CD4-positive, alpha-beta T cell treated with Interferon gamma for 1 hour (primary cell): ENCODE data around the gene STARD3.

Experiments used
- DNase-seq: peaks from one replicate; pipeline ENCODE4 v3.0.0-alpha.2; 2020

Gene STARD3

GRCh38 chr17:39604911-39605491 lies 31.9 kb upstream of the STARD3 start:
- DNase-seq: no peak

DNA sequence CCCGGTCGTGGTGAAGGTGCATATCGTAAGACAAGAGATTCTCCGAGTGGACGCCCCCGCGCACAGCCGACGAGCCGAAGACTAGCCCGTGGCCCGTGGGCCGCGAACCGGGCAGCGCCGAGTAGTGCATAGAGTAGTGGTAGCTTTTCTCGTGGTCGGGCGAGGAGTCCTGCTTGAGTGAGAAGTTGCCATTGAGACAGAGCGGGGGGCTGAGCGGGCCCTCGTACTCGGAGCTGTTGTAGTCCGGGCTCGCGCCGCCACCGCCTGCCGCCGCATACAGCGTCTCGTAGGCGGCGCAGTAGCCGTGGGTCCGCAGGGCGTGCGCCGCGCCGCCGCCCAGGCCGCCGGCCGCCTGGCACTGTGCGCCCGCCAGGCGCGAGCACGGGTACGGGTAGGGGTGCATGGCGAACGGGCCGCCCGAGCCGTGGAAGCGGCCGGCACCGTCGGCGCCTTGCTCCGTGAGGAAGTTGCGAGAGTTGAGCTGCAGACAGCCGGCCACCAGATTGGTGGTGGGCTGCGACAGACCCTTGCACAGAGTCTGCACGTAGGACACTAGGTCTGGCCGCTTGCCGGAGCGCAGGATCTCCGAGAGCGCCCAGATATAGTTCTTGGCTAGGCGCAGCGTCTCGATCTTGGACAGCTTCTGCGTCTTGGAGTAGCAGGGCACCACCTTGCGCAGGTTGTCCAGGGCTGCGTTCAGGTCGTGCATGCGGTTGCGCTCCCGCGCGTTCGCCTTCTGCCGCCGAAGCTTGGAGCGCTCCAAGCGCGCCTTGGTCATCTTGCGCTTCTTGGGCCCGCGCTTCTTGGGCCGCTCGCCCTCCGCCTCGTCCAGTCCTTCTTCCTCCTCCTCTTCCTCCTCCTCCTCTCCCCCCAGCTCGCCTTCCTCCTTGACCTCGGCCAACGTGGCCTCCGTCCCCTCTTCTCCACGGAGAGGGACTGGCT lies 31.2 kb upstream of the STARD3 start:
- DNase-seq: no peak

DNA sequence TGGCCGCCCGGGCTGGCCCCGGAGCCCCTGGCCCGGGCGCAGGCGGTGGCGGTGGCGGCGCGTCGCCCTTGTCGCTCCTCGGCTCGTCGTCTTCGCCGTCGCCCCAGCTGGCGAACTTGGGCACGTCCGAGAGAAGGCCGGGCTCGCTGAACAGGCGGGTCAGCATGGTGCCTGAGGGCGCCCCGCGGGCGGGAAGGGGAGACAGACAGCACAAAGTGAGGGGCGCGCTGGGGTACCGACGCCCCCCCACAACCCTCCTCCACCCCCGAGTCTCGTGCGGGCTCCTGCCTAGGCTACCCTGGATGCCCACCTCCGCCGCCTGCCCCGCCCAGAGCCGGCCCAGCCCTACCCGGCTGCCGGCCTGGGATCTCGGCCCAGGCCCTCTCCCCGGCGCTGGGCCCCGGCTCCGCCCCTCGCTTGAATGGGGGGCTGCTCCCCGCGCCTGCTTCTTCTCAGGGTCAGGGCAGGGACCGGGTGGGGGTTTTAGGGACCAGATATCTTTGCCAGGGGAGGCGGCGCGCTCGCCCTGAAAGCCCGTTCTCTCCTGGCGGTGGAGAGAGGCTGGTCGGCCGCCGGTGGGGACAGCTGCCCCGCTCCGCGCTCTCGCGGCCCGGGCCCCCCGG lies 30.4 kb upstream of the STARD3 start:
- DNase-seq: no peak

DNA sequence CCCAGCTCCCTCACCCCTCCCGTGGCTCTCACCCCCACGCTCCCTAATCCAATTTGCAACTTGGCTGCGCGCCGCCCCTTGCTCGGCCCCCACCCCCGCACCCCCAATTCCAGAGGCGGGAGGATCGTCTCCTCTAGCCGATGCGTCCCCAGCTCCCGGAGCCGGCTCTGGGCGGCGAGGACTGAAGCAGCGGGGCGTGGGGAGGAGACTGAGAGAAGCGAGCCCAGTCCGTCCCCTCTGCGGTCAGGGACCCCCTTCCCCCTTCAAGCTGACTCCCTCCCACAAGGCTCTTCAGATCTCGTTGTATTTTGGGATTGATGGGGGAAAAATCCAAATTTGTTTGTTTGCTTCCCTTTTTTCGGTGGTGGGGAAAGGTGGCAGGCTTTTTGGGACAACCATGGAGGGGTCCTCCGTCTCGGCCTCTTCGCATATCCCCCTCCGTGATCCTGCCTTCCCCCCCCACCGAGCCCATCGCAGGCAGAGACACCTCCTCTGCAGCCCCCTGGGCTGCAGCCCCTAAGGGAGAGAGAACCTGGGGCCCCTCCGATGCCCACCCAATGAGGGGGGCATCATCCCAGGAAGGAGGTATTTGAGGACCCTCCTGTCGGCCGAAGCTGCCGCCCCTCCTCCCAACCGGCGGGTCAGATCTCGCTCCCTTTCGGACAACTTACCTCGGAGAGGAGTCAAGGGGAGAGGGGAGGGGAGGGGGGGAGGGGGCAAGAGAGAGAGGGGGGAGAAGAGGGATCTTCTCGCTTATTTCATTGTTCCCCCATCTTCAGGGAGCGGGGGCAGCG lies 29.7 kb upstream of the STARD3 start:
- no peak for DNase-seq

DNA sequence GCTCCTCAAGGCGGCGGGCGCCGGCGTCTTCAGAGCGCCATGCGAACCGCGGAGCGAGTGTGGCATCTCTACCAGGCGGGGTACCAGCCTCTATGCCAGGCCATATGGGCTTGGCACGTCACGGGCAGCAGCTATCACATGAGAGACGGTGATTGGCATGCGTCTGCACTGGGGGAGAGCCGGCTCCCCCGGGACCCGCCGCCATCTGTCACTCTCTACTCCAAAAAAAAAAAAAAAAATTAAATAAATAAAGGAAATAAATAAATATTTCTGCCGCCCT lies 29.2 kb upstream of the STARD3 start, which contains the start of gene NEUROD2:
Gene NEUROD2 (minus strand): TSS at position 70 of the 280 bp plus-strand sequence. CDS start 1,321 bp downstream, outside the sequence.
- no peak for DNase-seq

- DNase-seq: no peak
Observed at GRCh38 chr17:39608142-39608981, 28.6 kb upstream of the STARD3 start.

DNA sequence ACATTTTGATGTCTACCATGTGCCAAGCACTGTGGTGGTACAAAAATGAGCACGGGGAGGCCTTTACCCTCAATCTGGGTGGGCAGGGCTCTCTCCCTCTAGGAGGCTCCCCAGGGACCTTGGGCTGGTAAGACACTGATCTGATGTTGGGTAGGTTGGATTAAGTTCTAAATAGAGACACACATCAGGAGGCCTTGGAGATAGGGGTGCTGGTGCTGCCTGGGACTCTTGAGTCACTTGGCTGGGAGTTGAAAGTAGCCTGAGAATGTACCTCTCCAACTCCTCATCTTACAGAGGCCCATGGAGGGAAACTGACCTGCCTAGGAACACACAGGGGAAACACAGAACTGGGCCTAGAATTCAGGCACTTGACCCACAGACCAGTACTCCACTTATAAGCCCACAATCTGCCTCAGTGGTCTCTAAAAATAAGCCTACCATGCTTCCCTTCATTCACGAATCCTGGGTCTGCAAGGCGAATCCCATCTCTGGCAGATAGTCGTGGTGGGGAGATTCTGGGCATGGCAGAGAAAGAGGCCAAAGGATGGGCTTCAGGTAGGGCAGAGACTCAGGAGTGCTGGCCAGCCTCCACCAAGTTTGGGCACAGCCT lies 27.4 kb upstream of the STARD3 start:
- no peak for DNase-seq

GRCh38 chr17:39611401-39612112 lies 25.4 kb upstream of the STARD3 start:
- DNase-seq: no peak

GRCh38 chr17:39612291-39612894 lies 24.6 kb upstream of the STARD3 start:
- no peak for DNase-seq

GRCh38 chr17:39612935-39613464 lies 23.9 kb upstream of the STARD3 start:
- DNase-seq: no peak

DNA sequence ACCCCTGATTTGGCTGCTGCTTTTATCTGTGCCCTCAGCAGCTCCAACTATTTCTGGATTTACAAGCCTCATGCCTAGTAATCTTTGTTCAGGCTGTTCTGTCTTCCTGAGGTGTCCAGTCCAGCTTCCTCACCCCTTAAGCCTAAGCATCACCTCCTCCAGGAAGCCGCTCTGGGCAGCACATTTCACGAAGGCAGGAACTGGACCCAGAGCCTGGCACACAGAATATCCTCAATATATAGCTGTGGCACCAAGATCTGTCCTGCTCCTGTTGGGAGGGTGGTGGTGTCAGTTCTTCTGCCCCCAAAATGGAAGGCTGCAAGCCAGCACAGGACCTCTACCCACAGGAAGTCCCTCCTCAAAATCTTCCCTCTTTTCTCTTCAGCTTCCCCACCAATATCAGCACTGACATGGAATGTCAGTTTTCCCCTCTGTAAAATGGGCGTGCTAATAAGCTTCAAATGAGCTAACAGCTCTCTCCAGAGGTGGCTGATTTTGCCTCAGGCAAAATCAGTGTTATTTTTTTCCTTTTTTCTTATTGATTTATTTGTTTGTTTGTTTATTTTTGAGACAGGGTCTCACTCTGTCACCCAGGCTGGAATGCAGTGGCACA lies 22.3 kb upstream of the STARD3 start:
- DNase-seq: no peak

DNA sequence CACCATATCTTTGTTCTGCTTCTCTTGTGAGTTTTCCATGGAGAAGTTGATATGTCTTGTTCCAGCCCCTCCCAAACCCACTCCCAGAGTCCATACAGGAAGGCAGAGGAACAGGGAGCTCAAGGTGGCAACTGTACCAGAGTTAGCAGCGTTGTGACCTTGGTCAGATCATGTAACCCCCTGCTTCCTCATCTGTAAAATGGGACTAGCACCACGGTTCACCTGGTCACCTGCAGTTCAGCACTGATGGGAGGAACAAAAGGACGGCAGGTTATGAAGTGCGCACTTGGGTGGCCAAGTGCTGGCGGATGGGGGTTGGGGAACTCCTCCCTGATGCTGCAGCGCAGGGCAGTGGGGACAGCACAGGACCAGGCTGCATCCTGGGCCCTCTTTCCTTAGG lies 21.5 kb upstream of the STARD3 start:
- DNase-seq: no peak

GRCh38 chr17:39617100-39617445 lies 19.9 kb upstream of the STARD3 start:
- DNase-seq: no peak

DNA sequence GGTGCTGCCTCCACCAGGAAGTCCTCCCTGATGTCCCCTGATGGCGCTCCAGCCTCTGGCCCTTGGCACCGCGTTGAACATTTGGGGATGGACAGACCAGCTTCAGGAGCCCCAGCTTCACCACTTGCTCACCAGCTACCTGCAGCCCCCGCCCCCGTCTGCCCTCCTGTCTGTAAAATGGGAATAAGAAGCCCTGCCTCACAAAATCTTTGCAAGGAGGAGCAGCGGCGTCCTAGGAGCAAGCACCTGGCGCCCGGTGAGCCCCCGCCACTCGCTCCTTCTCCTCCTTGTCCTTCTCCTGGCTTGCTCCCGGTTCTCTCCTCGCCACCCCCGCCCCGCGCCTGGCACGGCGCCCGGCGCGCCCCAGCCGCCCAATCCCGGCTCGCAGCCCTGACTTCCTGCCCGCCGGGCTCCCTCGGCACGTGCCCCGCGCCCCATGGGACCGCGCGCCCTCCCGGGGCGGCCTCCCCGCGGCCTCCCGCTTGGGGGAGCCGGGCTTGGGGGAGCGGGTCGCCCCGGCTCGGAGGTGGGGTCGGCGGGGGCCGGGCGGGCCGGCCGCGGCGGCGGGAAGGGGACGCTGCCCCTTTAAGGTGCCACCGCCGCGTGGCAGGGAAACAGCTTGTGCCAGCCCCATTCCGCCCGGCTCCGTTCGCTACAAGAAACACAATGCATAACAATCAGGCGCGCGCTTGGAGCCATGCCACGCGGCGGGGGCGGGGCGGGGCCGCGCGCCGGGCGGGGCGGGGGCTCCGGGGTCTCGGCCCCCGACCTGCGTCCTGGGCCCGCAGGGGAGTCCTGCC lies 19.3 kb upstream of the STARD3 start:
- peak; percentile 37 for DNase-seq

DNA sequence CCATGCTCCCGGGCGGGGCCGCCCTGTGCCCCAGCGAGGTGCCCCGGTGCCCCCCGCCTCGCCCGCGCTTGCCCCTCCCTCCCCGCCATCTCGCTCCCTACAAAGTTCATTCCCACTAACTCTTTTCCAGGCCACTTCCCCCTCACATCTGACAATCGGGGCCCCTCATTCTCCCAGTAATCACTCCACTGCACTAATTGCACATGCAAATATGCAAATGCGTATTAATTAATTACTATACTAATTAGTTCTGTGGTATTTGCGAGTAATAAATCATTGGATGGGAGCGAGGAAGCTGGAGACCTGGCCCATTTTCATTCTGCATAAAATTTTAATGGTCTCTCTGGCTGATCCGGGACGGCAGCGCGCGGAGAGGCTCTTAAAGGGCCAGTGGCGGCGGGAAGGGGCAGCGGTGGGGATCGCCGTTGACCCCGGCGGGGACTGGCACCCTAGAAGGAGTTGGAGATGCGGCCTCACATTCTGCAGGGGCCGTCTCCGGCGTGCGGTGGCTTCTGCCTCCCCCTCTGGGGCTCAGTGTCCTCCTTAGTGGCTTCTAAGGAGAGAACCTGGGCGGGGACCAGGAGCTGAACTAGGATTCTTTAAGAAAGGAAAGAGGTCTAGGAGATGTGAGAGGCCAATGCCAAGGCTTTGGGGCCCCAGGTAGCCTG lies 18.6 kb upstream of the STARD3 start:
- DNase-seq: no peak

DNA sequence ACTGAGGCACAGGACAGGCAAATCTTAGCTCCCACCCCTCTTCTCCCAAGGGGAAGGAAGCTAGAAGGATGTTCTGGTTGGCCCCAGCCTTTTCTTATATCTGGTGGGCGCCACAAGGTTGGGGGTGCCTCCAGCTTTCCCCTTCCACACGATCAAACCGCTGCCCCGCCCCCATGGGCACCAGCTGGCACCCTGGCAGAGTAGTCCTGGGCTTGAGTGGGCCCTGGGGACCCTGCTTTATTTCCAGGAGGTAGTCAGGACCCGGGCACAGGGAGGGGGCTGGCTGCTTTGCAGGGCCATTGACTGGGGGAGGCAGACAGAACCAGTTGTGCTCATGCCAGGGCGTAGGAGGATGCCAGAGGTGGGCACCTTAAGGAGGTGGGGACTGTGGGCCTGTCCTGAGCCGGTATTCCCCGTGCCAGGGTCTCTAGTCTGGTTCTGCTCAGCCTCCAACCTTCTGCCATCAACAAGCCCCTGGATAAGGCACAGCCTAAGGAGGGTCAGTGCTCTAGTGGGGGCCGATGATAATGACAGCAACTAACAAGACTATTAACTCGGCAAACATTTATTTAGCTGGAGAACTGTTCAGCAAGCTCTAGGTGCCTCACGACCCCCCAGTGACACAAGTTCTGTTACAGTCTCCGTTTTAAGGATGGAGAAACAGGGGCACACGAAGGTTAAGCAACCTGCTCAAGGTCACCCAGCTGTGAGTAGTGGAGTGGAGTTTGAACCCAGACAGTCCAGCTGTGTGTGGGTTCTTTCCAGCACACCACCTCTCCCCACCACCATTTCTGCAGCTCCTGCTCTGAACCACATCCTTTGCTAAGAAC lies 17.8 kb upstream of the STARD3 start:
- DNase-seq: no peak

- no peak for DNase-seq
Observed at GRCh38 chr17:39619786-39620101, 17.2 kb upstream of the STARD3 start.
